ENCODE data around the gene SMR3B. TPM values are rescaled to one million over a fixed set of nuclear protein-coding genes. Genes with fewer than 3 reads are reported as not detected.

The SMR3B gene
- total RNA-seq, 1 experiment from 2014 or later = not detected

GRCh38 chr4:70405765-70406164 lies 22.8 kb downstream of the SMR3B start:
- H3K9me3 ChIP-seq = no peaks in the 10 kb centered on the region
- H3K27me3 ChIP-seq = no peaks in the 10 kb centered on the region
- H3K4me3 ChIP-seq = no peak overlapping the region
- no peaks in the 10 kb centered on the region for H3K36me3 ChIP-seq
- no peak for DNase-seq

DNA sequence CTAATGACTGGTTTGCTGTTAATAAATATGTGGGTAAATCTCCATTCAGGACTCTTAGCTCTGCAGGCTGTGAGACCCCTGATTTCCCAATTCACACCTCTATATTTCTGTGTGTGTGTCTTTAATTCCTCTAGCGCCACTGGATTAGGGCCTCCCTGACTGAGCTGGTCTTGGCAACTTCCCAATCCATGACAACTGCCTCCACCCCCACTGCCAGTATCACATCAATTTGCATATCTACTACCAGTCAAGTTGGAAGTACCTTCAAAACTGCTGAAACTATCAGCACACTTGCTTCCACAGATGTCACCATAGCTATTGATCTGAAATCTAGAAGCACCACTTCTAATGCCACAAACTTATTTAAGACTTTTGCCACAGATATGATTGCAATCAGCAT lies 42.4 kb downstream of the SMR3B start:
- Histone ChIP-seq H3K9me3 (no peaks in the 10 kb centered on the region), H3K4me3 (no peak overlapping the region), H3K27me3 (no peaks in the 10 kb centered on the region), H3K36me3 (no peaks in the 10 kb centered on the region)
- no peak for DNase-seq

DNA sequence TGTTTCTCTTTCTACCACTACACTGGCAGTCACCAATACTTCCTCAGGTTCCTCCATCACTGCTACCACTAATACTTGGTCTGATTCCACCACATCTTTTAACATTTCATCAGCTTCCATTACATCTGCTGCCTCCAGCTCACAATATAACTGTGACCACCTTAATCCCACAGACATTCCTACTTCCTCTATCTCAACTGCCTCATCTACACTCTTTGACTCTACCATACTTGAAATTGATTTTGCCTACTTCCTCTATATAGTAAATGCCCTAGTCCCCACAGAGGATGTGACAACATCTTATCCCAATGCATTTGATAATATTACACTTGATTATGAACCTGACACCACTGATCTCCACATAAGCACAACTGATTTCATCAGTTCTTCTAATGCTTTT lies 43.9 kb downstream of the SMR3B start:
- no peak overlapping the region for H3K4me3 ChIP-seq
- no peak for DNase-seq
- H3K27me3 ChIP-seq = no peaks in the 10 kb centered on the region
- no peaks in the 10 kb centered on the region for H3K36me3 ChIP-seq
- H3K9me3 ChIP-seq = no peaks in the 10 kb centered on the region

DNA sequence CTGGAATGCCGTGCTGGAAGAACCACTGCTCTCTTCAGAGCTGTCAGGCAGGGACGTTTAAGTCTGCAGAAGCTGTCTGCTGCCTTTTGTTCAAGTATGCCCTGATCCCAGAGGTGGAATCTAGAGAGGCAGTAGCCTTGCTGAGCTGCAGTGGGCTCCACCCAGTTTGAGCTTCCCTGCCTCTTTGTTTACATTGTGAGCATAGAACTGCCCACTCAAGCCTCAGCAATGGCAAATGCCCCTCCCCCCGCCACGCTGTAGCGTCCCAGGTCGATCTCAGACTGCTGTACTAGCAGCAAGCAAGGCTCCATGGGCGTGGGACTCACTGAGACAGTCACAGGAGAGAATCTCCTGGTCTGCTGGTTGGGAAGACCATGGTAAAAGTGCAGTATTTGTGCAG lies 54.3 kb downstream of the SMR3B start:
- DNase-seq = no peak
- H3K27me3 ChIP-seq = no peaks in the 10 kb centered on the region
- H3K9me3 ChIP-seq = no peaks in the 10 kb centered on the region
- no peaks in the 10 kb centered on the region for H3K36me3 ChIP-seq
- no peak overlapping the region for H3K4me3 ChIP-seq

Other genes starting within 250 kb of the SMR3B start
- not detected in 2 replicates for gene PRR27, start 228.9 kb upstream of the SMR3B start, total RNA-seq (2014; rRNA removed; shearing (Covaris generic); ENCODE audit: low replicate concordance)
- gene ODAM, start 187.4 kb upstream of the SMR3B start, total RNA-seq (2014; rRNA removed; shearing (Covaris generic); ENCODE audit: low replicate concordance) = not detected in 2 replicates
- gene FDCSP, start 157.0 kb upstream of the SMR3B start, total RNA-seq (2014; rRNA removed; shearing (Covaris generic); ENCODE audit: low replicate concordance) = not detected in 2 replicates
- gene CSN3, start 140.5 kb upstream of the SMR3B start, total RNA-seq (2014; rRNA removed; shearing (Covaris generic); ENCODE audit: low replicate concordance) = not detected in 2 replicates
- gene CABS1, start 48.1 kb upstream of the SMR3B start, total RNA-seq (2014; rRNA removed; shearing (Covaris generic); ENCODE audit: low replicate concordance) = not detected in 2 replicates
- gene SMR3A, start 22.4 kb upstream of the SMR3B start, total RNA-seq (2014; rRNA removed; shearing (Covaris generic); ENCODE audit: low replicate concordance) = not detected in 2 replicates
- gene OPRPN, start 14.8 kb downstream of the SMR3B start, total RNA-seq (2014; rRNA removed; shearing (Covaris generic); ENCODE audit: low replicate concordance) = not detected in 2 replicates
- gene MUC7, start 89.1 kb downstream of the SMR3B start, total RNA-seq (2014; rRNA removed; shearing (Covaris generic); ENCODE audit: low replicate concordance) = not detected in 2 replicates
- gene AMTN, start 135.4 kb downstream of the SMR3B start, total RNA-seq (2014; rRNA removed; shearing (Covaris generic); ENCODE audit: low replicate concordance) = 2.6 TPM in 1 of 2 replicates, not detected in the other
- not detected in 2 replicates for gene AMBN, start 209.1 kb downstream of the SMR3B start, total RNA-seq (2014; rRNA removed; shearing (Covaris generic); ENCODE audit: low replicate concordance)
- not detected in 2 replicates for gene ENAM, start 245.6 kb downstream of the SMR3B start, total RNA-seq (2014; rRNA removed; shearing (Covaris generic); ENCODE audit: low replicate concordance)